HEK293 (cell line): Measurements from ENCODE around the gene TRAK1.

Source experiments
- CTCF ChIP-seq: fragments of 450-650 bp; formaldehyde crosslinking; IDR thresholded peaks from 2 replicates; pipeline ENCODE4 v1.5.1; 2016; ENCODE audit warnings: missing biosample characterization, missing genetic modification characterization
- TCF7L2 ChIP-seq: IDR thresholded peaks from 2 replicates; pipeline ENCODE4 v1.6.1; 2011; ENCODE audit warnings: low read depth, mild to moderate bottlenecking, inconsistent platforms, low read length, moderate library complexity, borderline replicate concordance
- ZNF518A ChIP-seq: fragments of 450-650 bp; formaldehyde crosslinking; conservative IDR thresholded peaks from 2 replicates; pipeline ENCODE4 v1.5.1; 2016; ENCODE audit warnings: low read depth, missing biosample characterization, missing genetic modification characterization

- TF ChIP-seq CTCF: no peak
- no peak for TF ChIP-seq TCF7L2
- TF ChIP-seq ZNF518A (tag by site-specific recombination): no peak
Measured at GRCh38 chr3:42114130-42114725, 23.1 kb downstream of the TRAK1 start.
